Mesendoderm (in vitro differentiated cells): Measurements from ENCODE around the gene F8.

Experiments used
- DNase-seq: peaks from one replicate; pipeline ENCODE4 v3.0.0; 2013
- H2AK5ac ChIP-seq: 2 replicates; pipeline ENCODE4 v1.6.1; 2013; ENCODE audit warnings: low read length, inconsistent platforms
- H2BK120ac ChIP-seq: 2 replicates; pipeline ENCODE4 v1.6.1; 2013; ENCODE audit warnings: low read depth, mild to moderate bottlenecking, low read length, moderate library complexity, mixed read lengths
- H2BK15ac ChIP-seq: replicated peaks from 2 replicates; pipeline ENCODE4 v1.6.1; 2013; ENCODE audit warnings: low read depth, mild to moderate bottlenecking, moderate library complexity
- H2BK5ac ChIP-seq: 2 replicates; pipeline ENCODE4 v1.6.1; 2013; ENCODE audit warnings: low read length, inconsistent platforms
- H3K18ac ChIP-seq: 2 replicates; pipeline ENCODE4 v1.6.1; 2013; ENCODE audit warnings: mild to moderate bottlenecking, low read length, mixed read lengths
- H3K23ac ChIP-seq: one replicate; pipeline ENCODE4 v1.6.1; 2013; ENCODE audit warnings: low read length
- H3K27ac ChIP-seq: 2 replicates; pipeline ENCODE4 v1.5.1; 2013; ENCODE audit warnings: low read depth, mild to moderate bottlenecking, inconsistent platforms, low read length, moderate library complexity
- H3K27me3 ChIP-seq: 2 replicates; pipeline ENCODE4 v1.6.1; 2013; ENCODE audit warnings: low read length, control low read depth, mild to moderate bottlenecking, inconsistent platforms; ENCODE audit not compliant: insufficient read depth, poor library complexity
- H3K36me3 ChIP-seq: 2 replicates; pipeline ENCODE4 v1.6.1; 2013; ENCODE audit warnings: low read length, inconsistent platforms; ENCODE audit not compliant: control insufficient read depth, insufficient read depth
- H3K4ac ChIP-seq: one replicate; pipeline ENCODE4 v1.6.1; 2013; ENCODE audit warnings: low read depth, mild to moderate bottlenecking, low read length, moderate library complexity
- H3K4me1 ChIP-seq: 2 replicates; pipeline ENCODE4 v1.6.1; 2013; ENCODE audit warnings: low read depth, low read length, inconsistent platforms; ENCODE audit not compliant: control insufficient read depth
- H3K4me2 ChIP-seq: 2 replicates; pipeline ENCODE4 v1.6.1; 2013; ENCODE audit warnings: low read length
- H3K4me3 ChIP-seq: 2 replicates; pipeline ENCODE4 v1.5.1; 2013; ENCODE audit warnings: mild to moderate bottlenecking, low read length
- H3K56ac ChIP-seq: one replicate; pipeline ENCODE4 v1.6.1; 2013; ENCODE audit warnings: low read length
- H3K79me1 ChIP-seq: 2 replicates; pipeline ENCODE4 v1.6.1; 2013; ENCODE audit warnings: low read length, inconsistent platforms
- H3K79me2 ChIP-seq: 2 replicates; pipeline ENCODE4 v1.6.1; 2013; ENCODE audit warnings: mild to moderate bottlenecking, low read length; ENCODE audit not compliant: control insufficient read depth, insufficient read depth
- H3K9ac ChIP-seq: 2 replicates; pipeline ENCODE4 v1.6.1; 2013; ENCODE audit warnings: low read length, inconsistent platforms
- H4K5ac ChIP-seq: one replicate; pipeline ENCODE4 v1.6.1; 2013; ENCODE audit warnings: low read length
- H4K8ac ChIP-seq: one replicate; pipeline ENCODE4 v1.6.1; 2013; ENCODE audit warnings: low read depth, mild to moderate bottlenecking, control low read depth, low read length, moderate library complexity
- WGBS: extraction: QIAGEN DNeasy Blood & Tissue Kit; methylation state at CpG from one replicate; pipeline ENCODE4 v1.1.7; 2013; ENCODE audit warnings: low lambda C conversion rate, missing lambda C conversion rate; ENCODE audit not compliant: insufficient coverage; ENCODE audit errors: extremely low coverage; 5-methylcytosine and 5-hydroxymethylcytosine counted together

F8 gene

GRCh38 chrX:154991039-154991438 is 31.5 kb downstream of the F8 start:
- Histone ChIP-seq H3K23ac (no peak overlapping the region), H3K9ac (no peak overlapping the region), H3K27me3 (no peaks in the 10 kb centered on the region), H3K4ac (no peak overlapping the region), H2AK5ac (no peak overlapping the region), H3K56ac (no peak overlapping the region), H3K18ac (no peak overlapping the region), H4K5ac (no peak overlapping the region), H3K27ac (no peak overlapping the region), H3K4me3 (no peak overlapping the region), H3K79me2 (no peaks in the 10 kb centered on the region), H3K4me2 (no peak overlapping the region), H3K79me1 (no peaks in the 10 kb centered on the region), H2BK120ac (no peak overlapping the region), H3K36me3 (no peaks in the 10 kb centered on the region), H2BK5ac (no peak overlapping the region), H2BK15ac (no peak overlapping the region), H3K4me1 (no peaks in the 10 kb centered on the region), H4K8ac (no peak overlapping the region)
- no CpG with 5 or more reads among the region's 3 CpGs for WGBS
- no peak for DNase-seq

GRCh38 chrX:154990496-154990895 is 32.0 kb downstream of the F8 start:
- H3K23ac ChIP-seq: no peak overlapping the region
- no peak overlapping the region for H4K8ac ChIP-seq
- no peaks in the 10 kb centered on the region for H3K79me1 ChIP-seq
- H4K5ac ChIP-seq: no peak overlapping the region
- H2AK5ac ChIP-seq: no peak overlapping the region
- no peaks in the 10 kb centered on the region for H3K36me3 ChIP-seq
- no peak overlapping the region for H3K4ac ChIP-seq
- no peak overlapping the region for H2BK120ac ChIP-seq
- WGBS: no CpG with 5 or more reads among the region's 3 CpGs
- no peak overlapping the region for H3K4me2 ChIP-seq
- no peak overlapping the region for H3K27ac ChIP-seq
- H3K4me1 ChIP-seq: no peaks in the 10 kb centered on the region
- no peak overlapping the region for H2BK15ac ChIP-seq
- no peak overlapping the region for H3K9ac ChIP-seq
- no peak for DNase-seq
- no peak overlapping the region for H3K56ac ChIP-seq
- no peaks in the 10 kb centered on the region for H3K27me3 ChIP-seq
- no peak overlapping the region for H3K18ac ChIP-seq
- H2BK5ac ChIP-seq: no peak overlapping the region
- H3K79me2 ChIP-seq: no peaks in the 10 kb centered on the region
- H3K4me3 ChIP-seq: no peak overlapping the region

DNA sequence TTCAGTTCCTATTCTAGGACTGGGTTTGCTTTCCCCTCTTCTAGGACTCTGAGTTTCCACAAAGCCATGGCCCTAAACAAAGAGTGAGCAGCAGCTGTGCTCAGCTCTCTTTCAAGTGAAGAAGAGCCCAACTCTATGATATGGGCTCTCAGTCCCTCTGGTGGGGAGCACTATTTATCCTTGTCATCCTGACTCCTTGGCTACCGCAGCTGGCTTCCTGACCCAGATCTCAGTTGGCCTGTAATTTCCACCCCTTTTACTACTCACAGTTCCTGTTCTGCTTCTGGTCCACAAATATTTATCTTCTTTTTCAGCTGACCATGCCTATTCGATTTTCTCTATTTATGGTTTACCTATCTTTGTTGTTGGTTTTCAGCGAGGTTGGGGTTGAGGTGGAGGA is 33.8 kb downstream of the F8 start:
- H3K79me2 ChIP-seq: no peaks in the 10 kb centered on the region
- no peak overlapping the region for H3K56ac ChIP-seq
- H3K9ac ChIP-seq: no peak overlapping the region
- no peak overlapping the region for H2BK5ac ChIP-seq
- H3K4me1 ChIP-seq: no peaks in the 10 kb centered on the region
- peak overlapping the region; percentile 16 for H3K4ac ChIP-seq
- no peak overlapping the region for H3K18ac ChIP-seq
- WGBS: no CpG with 5 or more reads among the region's 3 CpGs
- no peak overlapping the region for H4K8ac ChIP-seq
- no peak for DNase-seq
- H2AK5ac ChIP-seq: no peak overlapping the region
- H3K4me3 ChIP-seq: no peak overlapping the region
- no peak overlapping the region for H3K4me2 ChIP-seq
- no peaks in the 10 kb centered on the region for H3K79me1 ChIP-seq
- H3K27ac ChIP-seq: no peak overlapping the region
- H4K5ac ChIP-seq: no peak overlapping the region
- H3K27me3 ChIP-seq: no peaks in the 10 kb centered on the region
- H2BK15ac ChIP-seq: no peak overlapping the region
- H3K36me3 ChIP-seq: no peaks in the 10 kb centered on the region
- H3K23ac ChIP-seq: no peak overlapping the region
- H2BK120ac ChIP-seq: no peak overlapping the region

DNA sequence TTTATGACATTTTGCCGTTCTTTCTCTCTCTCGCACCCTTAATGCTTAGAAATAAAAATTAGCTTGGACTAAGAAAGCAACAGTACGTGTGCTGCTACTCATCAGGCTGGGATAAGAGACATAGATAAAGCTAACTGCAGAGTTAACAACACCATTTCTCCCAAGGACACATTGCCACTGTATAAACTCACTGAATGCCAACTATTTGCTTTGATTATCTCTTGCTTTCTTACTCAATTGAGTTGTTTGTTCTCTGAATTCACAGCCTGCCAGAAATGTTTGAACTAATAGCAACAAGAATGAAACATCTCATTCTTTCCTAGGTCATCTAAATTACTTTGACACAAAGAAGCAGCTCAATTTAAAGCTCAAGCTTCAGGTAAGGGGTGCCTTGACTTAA is 34.6 kb downstream of the F8 start:
- no peak overlapping the region for H3K4me2 ChIP-seq
- no peak overlapping the region for H3K18ac ChIP-seq
- no peak overlapping the region for H2BK120ac ChIP-seq
- no peaks in the 10 kb centered on the region for H3K36me3 ChIP-seq
- DNase-seq: peak; percentile 18
- no peak overlapping the region for H2BK15ac ChIP-seq
- no peak overlapping the region for H2BK5ac ChIP-seq
- no peak overlapping the region for H3K23ac ChIP-seq
- no peaks in the 10 kb centered on the region for H3K4me1 ChIP-seq
- H4K5ac ChIP-seq: no peak overlapping the region
- H4K8ac ChIP-seq: no peak overlapping the region
- no peaks in the 10 kb centered on the region for H3K79me1 ChIP-seq
- no CpG with 5 or more reads among the region's 3 CpGs for WGBS
- no peaks in the 10 kb centered on the region for H3K27me3 ChIP-seq
- H3K79me2 ChIP-seq: no peaks in the 10 kb centered on the region
- no peak overlapping the region for H3K4me3 ChIP-seq
- H3K56ac ChIP-seq: no peak overlapping the region
- no peak overlapping the region for H3K4ac ChIP-seq
- H2AK5ac ChIP-seq: no peak overlapping the region
- no peak overlapping the region for H3K9ac ChIP-seq
- no peak overlapping the region for H3K27ac ChIP-seq

DNA sequence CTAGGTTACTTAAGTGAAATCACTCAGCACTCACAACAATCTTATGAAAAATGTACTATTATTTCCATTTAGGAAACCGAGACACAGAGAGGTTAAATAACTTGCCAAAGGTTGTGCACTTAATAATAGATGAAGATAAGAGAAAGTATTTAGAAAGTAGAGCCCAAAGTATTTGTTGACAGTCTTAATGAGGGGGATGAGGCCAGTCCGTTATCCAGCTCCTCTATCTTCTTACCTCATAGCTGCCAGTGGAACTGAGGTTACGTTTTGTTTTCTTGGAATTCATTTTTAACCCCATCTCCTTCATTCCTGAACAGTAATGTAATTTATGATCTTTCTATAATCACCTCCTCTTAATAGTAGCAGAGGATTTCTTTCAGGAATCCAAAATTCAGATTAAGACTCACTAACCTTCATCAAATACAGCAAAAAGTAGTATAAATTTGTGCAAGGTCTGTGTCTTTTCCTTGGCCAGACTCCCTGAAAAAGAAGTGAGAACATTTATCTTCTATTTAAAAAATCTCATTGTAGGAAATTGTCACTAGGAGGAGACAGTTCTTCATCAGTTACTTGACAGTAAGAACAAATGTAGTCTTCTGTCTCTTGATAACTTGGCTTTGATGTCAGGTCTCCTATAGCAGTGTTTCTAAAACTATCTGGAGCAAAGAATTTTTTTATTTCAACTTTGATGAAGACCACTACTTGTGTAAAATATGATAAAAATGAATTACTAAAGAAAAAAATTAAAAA is 35.5 kb downstream of the F8 start:
- Histone ChIP-seq H3K4me1 (no peaks in the 10 kb centered on the region), H3K56ac (no peak overlapping the region), H3K27me3 (no peaks in the 10 kb centered on the region), H3K4ac (no peak overlapping the region), H3K4me3 (no peak overlapping the region), H3K27ac (no peak overlapping the region), H3K4me2 (no peak overlapping the region), H4K8ac (no peak overlapping the region), H3K36me3 (no peaks in the 10 kb centered on the region), H2BK120ac (no peak overlapping the region), H2BK5ac (no peak overlapping the region), H4K5ac (no peak overlapping the region), H3K79me2 (no peaks in the 10 kb centered on the region), H3K18ac (no peak overlapping the region), H3K9ac (no peak overlapping the region), H2AK5ac (no peak overlapping the region), H3K79me1 (no peaks in the 10 kb centered on the region), H3K23ac (no peak overlapping the region), H2BK15ac (no peak overlapping the region)
- DNase-seq: no peak
- WGBS: no CpG with 5 or more reads among the region's 3 CpGs

DNA sequence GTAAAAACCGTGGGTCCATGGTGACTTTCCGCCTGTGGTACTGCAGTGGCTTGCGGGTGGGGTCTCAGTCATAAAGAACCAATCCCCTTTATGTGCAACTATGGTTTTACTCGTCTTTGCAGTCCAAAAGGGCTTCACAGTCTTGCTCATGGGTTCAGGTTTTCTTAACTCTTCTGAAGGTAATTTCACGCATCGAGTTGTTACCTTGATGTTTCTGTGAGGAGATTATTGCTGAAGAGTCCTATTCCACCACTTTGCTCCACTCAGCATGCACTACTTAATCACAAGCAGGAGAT is 41.5 kb downstream of the F8 start:
- no peak overlapping the region for H3K9ac ChIP-seq
- H3K56ac ChIP-seq: no peak overlapping the region
- H2BK15ac ChIP-seq: no peak overlapping the region
- no peak overlapping the region for H3K4ac ChIP-seq
- H3K36me3 ChIP-seq: no peaks in the 10 kb centered on the region
- H4K8ac ChIP-seq: no peak overlapping the region
- H3K4me3 ChIP-seq: no peak overlapping the region
- H4K5ac ChIP-seq: no peak overlapping the region
- H3K18ac ChIP-seq: no peak overlapping the region
- no peak overlapping the region for H3K23ac ChIP-seq
- no peaks in the 10 kb centered on the region for H3K4me1 ChIP-seq
- WGBS: no CpG with 5 or more reads among the region's 6 CpGs
- no peaks in the 10 kb centered on the region for H3K27me3 ChIP-seq
- no peak overlapping the region for H3K27ac ChIP-seq
- no peak overlapping the region for H3K4me2 ChIP-seq
- no peak for DNase-seq
- H2AK5ac ChIP-seq: no peak overlapping the region
- H3K79me1 ChIP-seq: no peaks in the 10 kb centered on the region
- H2BK5ac ChIP-seq: no peak overlapping the region
- H2BK120ac ChIP-seq: no peak overlapping the region
- H3K79me2 ChIP-seq: no peaks in the 10 kb centered on the region
